Endothelial cell of umbilical vein (primary cell): ENCODE results near the gene DIP2B. TPM values are rescaled to one million over a fixed set of nuclear protein-coding genes. Genes with fewer than 3 reads are reported as not detected.

Experiments used
- BruUV-seq: library from RNA; stranded (reverse); fragments of 400-500 nt; replicated peaks from 2 replicates; lab custom pipeline; 2021; lab: Mats Ljungman, UMichigan
- CTCF ChIA-PET: fragments of 300-600, 350-600 bp; sonication (Branson Sonifier 250); formaldehyde crosslinking; loops from one replicate; lab custom pipeline; 2021; ENCODE audit warnings: antibody characterized with exemption, inconsistent platforms; lab: Charles Lee
- POLR2A ChIA-PET: fragments of 300-600, 350-600 bp; sonication (Branson Sonifier 250); formaldehyde crosslinking; loops from one replicate; lab custom pipeline; 2021; ENCODE audit warnings: antibody characterized with exemption, inconsistent platforms; lab: Charles Lee
- DNase-seq: peaks from one replicate; pipeline ENCODE4 v3.0.0-alpha.2; 2011; ENCODE audit warnings: low read depth, low spot score
- FAIRE-seq: peaks from 2 replicates; lab custom pipeline; 2011; peaks lifted over from hg19 to GRCh38; lab: Jason Lieb, UNC
- H2AFZ ChIP-seq: 2 replicates; pipeline ENCODE4 v1.6.0; 2012; ENCODE audit warnings: low read depth, low read length, control low read depth, inconsistent platforms
- H3K27ac ChIP-seq: 2 replicates; pipeline ENCODE4 v1.5.1; 2011; ENCODE audit warnings: low read depth, mild to moderate bottlenecking, control low read depth, low read length, moderate library complexity; ENCODE audit not compliant: insufficient read depth
- H3K27me3 ChIP-seq, 2 experiments: 2 replicates each; pipeline versions ENCODE4 v1.6.0 to v1.6.1; 2011; ENCODE audit warnings: low read length in 2 of 2, mixed read lengths in 1 of 2; ENCODE audit not compliant: control insufficient read depth in 2 of 2, insufficient read depth in 2 of 2
- H3K36me3 ChIP-seq, 2 experiments: 2 replicates in 1 of 2; 3 replicates in 1 of 2; pipeline ENCODE4 v1.5.1; 2011; ENCODE audit warnings: low read length in 2 of 2, mild to moderate bottlenecking in 1 of 2, moderate library complexity in 1 of 2; ENCODE audit not compliant: control insufficient read depth in 2 of 2, insufficient read depth in 2 of 2; ENCODE audit errors: extremely low read depth in 1 of 2
- H3K4me1 ChIP-seq: 3 replicates; pipeline ENCODE4 v1.5.1; 2011; ENCODE audit warnings: mild to moderate bottlenecking, low read length; ENCODE audit not compliant: control insufficient read depth, insufficient read depth; ENCODE audit errors: extremely low read depth
- H3K4me2 ChIP-seq: 2 replicates; pipeline ENCODE4 v1.6.1; 2011; ENCODE audit warnings: low read length, control low read depth, mixed read lengths; ENCODE audit not compliant: insufficient read depth
- H3K4me3 ChIP-seq, 3 experiments: fragments of 200-600 bp in 1 of 3; sonication (generic), shearing (Covaris generic) in 1 of 3; replicated peaks in 1 of 3; 2 replicates each; pipeline ENCODE4 v1.5.1; 2011 to 2016; ENCODE audit warnings: control low read depth in 3 of 3, low read length in 3 of 3, mild to moderate bottlenecking in 2 of 3, inconsistent platforms in 1 of 3, low read depth in 1 of 3, moderate library complexity in 1 of 3; ENCODE audit not compliant: insufficient read depth in 1 of 3
- H3K79me2 ChIP-seq: 2 replicates; pipeline ENCODE4 v1.6.0; 2012; ENCODE audit warnings: low read length, inconsistent platforms; ENCODE audit not compliant: control insufficient read depth, insufficient read depth
- H3K9ac ChIP-seq: replicated peaks from 2 replicates; pipeline ENCODE3; 2011; ENCODE audit warnings: low read length, control low read depth; ENCODE audit not compliant: insufficient read depth; ENCODE audit errors: extremely low read depth
- H3K9me1 ChIP-seq: replicated peaks from 3 replicates; pipeline ENCODE4 v1.6.0; 2011; ENCODE audit warnings: mild to moderate bottlenecking, low read length; ENCODE audit not compliant: control insufficient read depth, insufficient read depth; ENCODE audit errors: extremely low read depth
- H3K9me3 ChIP-seq: replicated peaks from 2 replicates; pipeline ENCODE4 v1.5.1; 2012; ENCODE audit warnings: low read length, inconsistent platforms; ENCODE audit not compliant: control insufficient read depth, insufficient read depth
- H4K20me1 ChIP-seq: replicated peaks from 2 replicates; pipeline ENCODE3; 2011; ENCODE audit warnings: mild to moderate bottlenecking, low read length; ENCODE audit not compliant: control insufficient read depth, insufficient read depth; ENCODE audit errors: extremely low read depth
- CTCF ChIP-seq, 2 donors: IDR thresholded peaks; 1 replicate in 1 of 2; 2 replicates in 1 of 2; pipeline ENCODE4 v1.5.1; 2011; ENCODE audit warnings: low read length in 2 of 2, mild to moderate bottlenecking in 2 of 2, moderate library complexity in 2 of 2, control low read depth in 1 of 2, inconsistent platforms in 1 of 2, low read depth in 1 of 2; ENCODE audit not compliant: insufficient read depth in 1 of 2; ENCODE audit errors: extremely low read depth in 1 of 2
- EZH2 ChIP-seq: IDR thresholded peaks from 2 replicates; pipeline ENCODE4 v1.6.1; 2012; ENCODE audit warnings: borderline replicate concordance, low read depth, mild to moderate bottlenecking, moderate library complexity, low read length, inconsistent platforms; ENCODE audit not compliant: severe bottlenecking
- FOS ChIP-seq: IDR thresholded peaks from 2 replicates; pipeline ENCODE4 v1.6.1; 2011; ENCODE audit warnings: mild to moderate bottlenecking, low read length, moderate library complexity, borderline replicate concordance; ENCODE audit not compliant: insufficient read depth
- GATA2 ChIP-seq: IDR thresholded peaks from 2 replicates; pipeline ENCODE4 v1.7.0; 2011; ENCODE audit warnings: low read depth, mild to moderate bottlenecking, moderate library complexity, mixed read lengths, low read length; ENCODE audit not compliant: insufficient read length, insufficient read depth
- JUN ChIP-seq: IDR thresholded peaks from 2 replicates; pipeline ENCODE4 v1.6.1; 2011; ENCODE audit warnings: borderline replicate concordance, low read depth; ENCODE audit not compliant: insufficient read length, insufficient read depth
- MAX ChIP-seq: IDR thresholded peaks from 2 replicates; pipeline ENCODE4 v1.6.1; 2011; ENCODE audit not compliant: insufficient read depth, insufficient read length
- MYC ChIP-seq: IDR thresholded peaks from one replicate; pipeline ENCODE4 v1.6.1; 2011; ENCODE audit warnings: mild to moderate bottlenecking, low read depth, low read length
- POLR2A ChIP-seq: IDR thresholded peaks from 2 replicates; pipeline ENCODE4 v1.6.1; 2012; ENCODE audit warnings: low read depth, mild to moderate bottlenecking, control low read depth, low read length
- POLR2AphosphoS5 ChIP-seq: IDR thresholded peaks from 2 replicates; pipeline ENCODE4 v1.6.1; 2012; ENCODE audit warnings: low read depth, mild to moderate bottlenecking, control low read depth, low read length, moderate library complexity; ENCODE audit not compliant: insufficient read depth
- dilution Hi-C: fragments of 300-500 bp; cut with MboI; formaldehyde crosslinking; loops from one replicate; pipeline ENCODE4 v1.15.0; 2019; ENCODE audit warnings: low sequenced_read_pairs; ENCODE audit not compliant: extremely low pct_ligation_motif_present
- intact Hi-C: fragments of 100-400 bp; cut with micrococcal nuclease; formaldehyde crosslinking; loops from one replicate; pipeline ENCODE4 v1.10.0; 2022
- polyA plus RNA-seq, 4 experiments: library from polyadenylated mRNA; depleted of rRNA in 3 of 4; stranded (reverse) in 3 of 4; unstranded in 1 of 4; fragments of >200 nt; gene quantifications; 2 replicates each; pipeline versions ENCODE4 v1.2.1 to v1.2.3, GENCODE V29; 2011 to 2012; ENCODE audit warnings: missing spikeins in 1 of 4
- total RNA-seq: library from RNA; stranded (reverse); gene quantifications from 2 replicates; pipeline ENCODE4 v1.2.3, GENCODE V29; 2021

Gene DIP2B
- total and polyA plus RNA-seq, 2 donors (not counting 3 experiments of a cell fraction or from before 2014, with no cell fraction given) = 14.5 to 28.0 TPM

- no peaks in the 10 kb centered on the region for H3K9me3 ChIP-seq
- no peak overlapping the region for H3K4me2 ChIP-seq
- H3K9ac ChIP-seq = no peak overlapping the region
- H3K27ac ChIP-seq = no peak overlapping the region
- intact Hi-C loops = no loop called here
- no peak for TF ChIP-seq CTCF (IDR thresholded peaks at IDR 0.05; ENCODE audit: extremely low read depth in 1 of 2, insufficient read depth in 1 of 2, low read depth in 1 of 2, low read length in 2 of 2)
- TF ChIP-seq FOS = no peak
- no peak for TF ChIP-seq GATA2
- no peak for TF ChIP-seq POLR2AphosphoS5
- TF ChIP-seq POLR2A = no peak
- TF ChIP-seq EZH2 = no peak
- TF ChIP-seq MAX = no peak
- no peak for TF ChIP-seq JUN
- TF ChIP-seq MYC = no peak
- POLR2A ChIA-PET = no interaction called here
- H3K79me2 ChIP-seq = no peaks in the 10 kb centered on the region
- H4K20me1 ChIP-seq = no peaks in the 10 kb centered on the region
- CTCF ChIA-PET = interaction anchor here (0.9 to 1.6 kb wide), 4 partner anchors 10 to 135 kb away, joined by 3 to 4 read pairs (median 4); no protein-coding TSS in a partner anchor
- no TSS peak for BruUV-seq
- no peaks in the 10 kb centered on the region for H3K4me1 ChIP-seq
- H3K36me3 ChIP-seq = no peaks in the 10 kb centered on the region
- H3K4me3 ChIP-seq = no peak overlapping the region
- H3K27me3 ChIP-seq = no peaks in the 10 kb centered on the region
- DNase-seq = no peak
- H3K9me1 ChIP-seq = no peaks in the 10 kb centered on the region
- no peak overlapping the region for H2AFZ ChIP-seq
- dilution Hi-C loops = no loop called here
- no peak for FAIRE-seq
Observed at GRCh38 chr12:50659260-50659659, 154.5 kb downstream of the DIP2B start.
